Tibial artery (tissue), 4 donors: ENCODE measurements around the gene MCM3AP.

Experiments
- DNase-seq, 2 donors: peaks; one replicate each; pipeline ENCODE4 v3.0.0-alpha.2; 2019
- H3K27ac ChIP-seq, 2 donors: fragments of 200-600 bp; sonication (generic) in 1 of 2; 1 replicate in 1 of 2; 2 replicates in 1 of 2; pipeline ENCODE4 v1.5.1; 2018 to 2019; ENCODE audit warnings: mild to moderate bottlenecking in 1 of 2
- H3K27me3 ChIP-seq, 2 donors: fragments of 200-600 bp; sonication (generic) in 1 of 2; one replicate each; pipeline versions ENCODE4 v1.5.1 to v1.6.0; 2016 to 2019
- H3K36me3 ChIP-seq, 3 donors: fragments of 200-600 bp; sonication (generic) in 2 of 3; one replicate each; pipeline ENCODE4 v1.5.1; 2016 to 2019; ENCODE audit warnings: mild to moderate bottlenecking in 2 of 3
- H3K4me1 ChIP-seq, 4 donors: fragments of 200-600 bp; sonication (generic) in 2 of 4; 1 replicate in 3 of 4; 2 replicates in 1 of 4; pipeline ENCODE4 v1.5.1; 2016 to 2019
- H3K4me3 ChIP-seq, 2 donors: fragments of 200-600 bp; sonication (generic) in 1 of 2; 1 replicate in 1 of 2; 2 replicates in 1 of 2; pipeline ENCODE4 v1.5.1; 2018 to 2019; ENCODE audit warnings: mild to moderate bottlenecking in 2 of 2
- H3K9me3 ChIP-seq, 3 donors: fragments of 200-600 bp; sonication (generic) in 1 of 3; one replicate each; pipeline ENCODE4 v1.5.1; 2016 to 2019
- intact Hi-C: fragments of 100-400 bp; cut with DNase I; formaldehyde crosslinking; loops from one replicate; pipeline ENCODE4 v1.15.0; 2023; ENCODE audit warnings: low total_unique reads
- TF ChIP-seq, protein P1 (sequence below), 2 experiments: fragments of 200-600 bp in 1 of 2; fragments of 450-650 bp in 1 of 2; IDR thresholded peaks; one replicate each; pipeline ENCODE4 v1.5.1; 2017 to 2019; ENCODE audit warnings: antibody characterized with exemption in 2 of 2, mild to moderate bottlenecking in 1 of 2, moderate library complexity in 1 of 2

Gene MCM3AP

DNA sequence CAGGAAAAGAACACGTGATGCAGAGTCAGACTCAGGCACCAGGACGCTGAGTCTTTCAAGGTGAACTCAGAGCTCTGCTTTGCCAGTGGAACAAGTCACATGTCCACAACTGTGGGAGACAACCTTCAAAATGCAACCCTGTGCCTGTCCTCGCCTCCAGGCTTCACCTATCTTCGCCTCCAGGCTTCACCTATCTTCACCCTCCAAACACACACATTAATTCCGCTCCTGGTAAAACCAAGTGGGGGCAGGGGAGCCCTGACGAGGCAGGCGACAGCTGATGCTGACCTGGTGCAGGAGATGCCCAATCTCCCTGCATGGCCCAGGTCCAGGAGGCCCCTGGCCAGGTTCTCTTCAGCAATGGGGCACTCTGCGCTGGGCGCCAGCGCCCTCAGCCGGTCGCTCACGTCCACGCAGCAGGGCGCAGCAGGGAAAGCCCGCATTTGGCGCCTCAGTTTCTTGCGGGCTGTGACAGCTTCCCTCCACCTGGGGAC is 28.9 kb downstream of the MCM3AP start:
- intact Hi-C loops: no loop called here
- H3K36me3 ChIP-seq: peaks cover 97 to 100% (median 99%) of the 10 kb centered on the region in 3 donors
- TF ChIP-seq, protein P1, sequence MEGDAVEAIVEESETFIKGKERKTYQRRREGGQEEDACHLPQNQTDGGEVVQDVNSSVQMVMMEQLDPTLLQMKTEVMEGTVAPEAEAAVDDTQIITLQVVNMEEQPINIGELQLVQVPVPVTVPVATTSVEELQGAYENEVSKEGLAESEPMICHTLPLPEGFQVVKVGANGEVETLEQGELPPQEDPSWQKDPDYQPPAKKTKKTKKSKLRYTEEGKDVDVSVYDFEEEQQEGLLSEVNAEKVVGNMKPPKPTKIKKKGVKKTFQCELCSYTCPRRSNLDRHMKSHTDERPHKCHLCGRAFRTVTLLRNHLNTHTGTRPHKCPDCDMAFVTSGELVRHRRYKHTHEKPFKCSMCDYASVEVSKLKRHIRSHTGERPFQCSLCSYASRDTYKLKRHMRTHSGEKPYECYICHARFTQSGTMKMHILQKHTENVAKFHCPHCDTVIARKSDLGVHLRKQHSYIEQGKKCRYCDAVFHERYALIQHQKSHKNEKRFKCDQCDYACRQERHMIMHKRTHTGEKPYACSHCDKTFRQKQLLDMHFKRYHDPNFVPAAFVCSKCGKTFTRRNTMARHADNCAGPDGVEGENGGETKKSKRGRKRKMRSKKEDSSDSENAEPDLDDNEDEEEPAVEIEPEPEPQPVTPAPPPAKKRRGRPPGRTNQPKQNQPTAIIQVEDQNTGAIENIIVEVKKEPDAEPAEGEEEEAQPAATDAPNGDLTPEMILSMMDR (IDR thresholded peaks at IDR 0.05): no peak
- no peak overlapping the region for H3K27ac ChIP-seq
- no peaks in the 10 kb centered on the region for H3K27me3 ChIP-seq
- H3K4me3 ChIP-seq: no peak overlapping the region
- no peak for DNase-seq
- no peaks in the 10 kb centered on the region for H3K9me3 ChIP-seq
- no peaks in the 10 kb centered on the region for H3K4me1 ChIP-seq

DNA sequence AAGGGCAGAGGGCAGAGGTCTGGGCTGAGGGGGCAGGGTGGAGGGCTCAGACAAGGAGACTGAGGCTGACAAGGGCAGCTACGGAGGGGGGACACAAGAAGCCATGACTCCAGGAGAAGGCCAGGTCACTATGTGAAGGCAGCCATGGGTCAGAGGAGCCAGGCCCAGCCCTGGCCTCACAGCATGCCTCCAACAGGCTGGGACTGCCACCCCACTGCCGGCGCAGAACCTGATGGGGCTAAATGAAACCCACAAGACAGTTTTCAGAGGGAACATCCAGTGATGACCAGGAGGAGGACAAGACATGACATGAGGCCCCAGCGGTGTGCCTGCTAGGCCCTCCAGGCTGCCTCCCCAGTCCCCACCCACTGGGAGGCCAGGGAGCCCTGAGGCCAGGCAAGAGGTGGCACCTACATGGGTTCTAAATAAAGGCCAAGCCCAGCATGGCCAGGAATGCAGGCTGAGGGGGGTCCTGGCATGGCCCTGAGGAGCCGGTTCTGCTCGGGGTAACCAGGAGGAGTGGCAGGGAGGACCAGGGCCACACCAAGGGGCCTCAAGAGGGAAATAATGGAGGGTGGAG is 29.6 kb downstream of the MCM3AP start:
- intact Hi-C loops: no loop called here
- Histone ChIP-seq H3K27ac (no peak overlapping the region), H3K36me3 (peaks cover 95 to 100% (median 99%) of the 10 kb centered on the region in 3 donors), H3K4me3 (no peak overlapping the region), H3K9me3 (no peaks in the 10 kb centered on the region), H3K27me3 (no peaks in the 10 kb centered on the region), H3K4me1 (no peaks in the 10 kb centered on the region)
- TF ChIP-seq, protein P1 (IDR thresholded peaks at IDR 0.05): no peak
- no peak for DNase-seq

DNA sequence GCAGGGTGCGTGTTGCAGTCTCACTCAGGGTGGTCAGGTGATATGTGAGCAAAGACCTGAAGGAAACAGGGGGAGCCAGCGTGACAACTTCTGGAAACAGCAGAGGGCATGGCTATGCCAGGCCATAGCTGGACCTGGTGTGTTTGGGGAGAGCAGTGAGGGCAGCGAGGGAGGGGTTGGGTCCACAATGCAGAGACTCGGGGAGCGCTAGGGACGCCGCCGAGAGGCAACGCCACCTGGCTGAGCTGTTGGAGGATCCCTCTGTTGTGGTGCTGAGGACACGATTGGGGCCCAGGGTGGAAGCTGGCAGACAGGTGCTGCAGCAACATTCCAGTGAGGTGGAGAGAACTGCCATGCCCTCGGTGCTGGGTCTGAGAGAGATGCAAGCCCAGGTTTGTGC is 30.2 kb downstream of the MCM3AP start:
- no peak overlapping the region for H3K27ac ChIP-seq
- TF ChIP-seq, protein P1 (IDR thresholded peaks at IDR 0.05): no peak

DNA sequence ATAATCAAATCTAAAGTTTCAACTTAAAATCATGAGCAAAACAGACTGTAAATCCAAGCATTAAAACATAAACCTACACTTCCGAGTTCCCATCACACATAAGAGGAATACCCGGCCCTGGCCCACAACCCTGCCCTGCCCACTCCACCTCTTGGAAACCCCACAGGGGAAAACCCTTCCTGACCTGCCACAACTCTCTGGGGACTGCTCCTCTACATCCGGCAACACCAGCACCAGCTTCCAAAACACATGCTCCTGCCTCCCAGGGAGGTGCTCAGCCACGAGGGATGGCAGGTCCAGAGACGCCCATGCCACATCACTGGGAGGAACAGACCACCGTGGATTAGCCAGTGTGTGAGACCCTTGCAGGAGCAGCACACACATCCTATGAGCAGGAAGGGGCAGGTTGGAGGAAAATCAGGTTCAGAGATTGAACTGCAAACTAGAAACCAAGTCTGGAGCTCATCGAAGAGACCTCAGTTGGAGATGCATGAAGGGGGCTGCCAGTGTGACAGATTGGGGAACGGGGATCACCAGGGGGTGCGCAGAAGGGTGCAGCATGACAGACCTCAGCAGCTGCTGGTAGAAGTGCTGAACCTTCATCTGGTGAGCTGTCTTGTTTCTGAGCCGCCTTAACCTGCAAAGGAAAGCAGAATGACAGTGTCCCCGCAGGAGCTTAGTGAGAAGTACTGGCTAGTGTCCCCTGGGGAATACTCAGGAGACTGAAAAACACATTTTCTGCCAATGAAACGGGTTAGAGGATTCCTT is 31.0 kb downstream of the MCM3AP start:
- TF ChIP-seq, protein P1 (IDR thresholded peaks at IDR 0.05): no peak
- Histone ChIP-seq H3K36me3 (peaks cover 94 to 100% (median 99%) of the 10 kb centered on the region in 3 donors), H3K27ac (no peak overlapping the region), H3K9me3 (no peaks in the 10 kb centered on the region), H3K4me1 (no peaks in the 10 kb centered on the region), H3K27me3 (no peaks in the 10 kb centered on the region), H3K4me3 (no peak overlapping the region)
- DNase-seq: no peak
- intact Hi-C loops: no loop called here

More for the DNA sequence above, 30.2 kb downstream of the MCM3AP start:
- H3K27me3 ChIP-seq: no peaks in the 10 kb centered on the region
- DNase-seq: no peak
- no peaks in the 10 kb centered on the region for H3K9me3 ChIP-seq
- H3K36me3 ChIP-seq: peaks cover 95 to 100% (median 99%) of the 10 kb centered on the region in 3 donors
- intact Hi-C loops: no loop called here
- no peaks in the 10 kb centered on the region for H3K4me1 ChIP-seq
- H3K4me3 ChIP-seq: no peak overlapping the region

DNA sequence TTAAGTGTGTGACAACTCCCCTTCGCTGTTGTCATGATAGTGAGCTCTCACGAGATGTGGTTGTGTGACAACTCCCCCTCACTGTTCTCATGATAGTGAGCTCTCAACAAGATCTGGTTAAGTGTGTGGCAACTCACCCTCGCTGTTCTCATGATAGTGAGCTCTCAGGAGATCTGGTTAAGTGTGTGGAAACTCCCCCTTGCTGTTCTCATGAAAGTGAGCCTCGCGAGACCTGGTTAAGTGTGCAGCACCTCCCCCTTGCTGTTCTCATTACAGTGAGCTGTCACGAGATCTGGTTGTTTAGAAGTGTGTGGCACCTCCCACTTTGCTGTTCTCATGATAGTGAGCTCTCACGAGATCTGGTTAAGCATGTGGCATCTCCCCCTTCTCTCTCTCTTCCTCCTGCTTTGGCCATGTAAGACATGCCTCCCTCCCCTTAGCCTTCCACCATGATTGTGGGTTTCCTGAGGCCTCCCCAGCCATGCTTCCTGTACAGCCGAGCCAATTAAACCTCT is 31.7 kb downstream of the MCM3AP start:
- DNase-seq: no peak
- intact Hi-C loops: no loop called here

More for the DNA sequence above, 31.7 kb downstream of the MCM3AP start:
- Histone ChIP-seq H3K4me3 (no peak overlapping the region), H3K27ac (no peak overlapping the region), H3K4me1 (no peaks in the 10 kb centered on the region), H3K27me3 (no peaks in the 10 kb centered on the region), H3K36me3 (peaks cover 92 to 100% (median 98%) of the 10 kb centered on the region in 3 donors), H3K9me3 (no peaks in the 10 kb centered on the region)
- TF ChIP-seq, protein P1 (IDR thresholded peaks at IDR 0.05): no peak
